Upper lobe of left lung (tissue), 4 donors: ENCODE results near the gene RPS6KA5.

Experiments
- CTCF ChIP-seq, 6 experiments: fragments of 450-650 bp in 4 of 6; fragments of 200-600 bp in 2 of 6; sonication (generic) in 2 of 6; IDR thresholded peaks; one replicate each; pipeline ENCODE4 v1.5.1; 2016 to 2019; ENCODE audit warnings: antibody characterized with exemption in 6 of 6
- POLR2AphosphoS5 ChIP-seq, 2 donors: sonication (generic); formaldehyde crosslinking; IDR thresholded peaks; one replicate each; pipeline ENCODE4 v1.5.1; 2017; ENCODE audit warnings: antibody characterized with exemption in 2 of 2

GRCh38 chr14:90880282-90880681 lies 180.2 kb downstream of the RPS6KA5 start:
- TF ChIP-seq CTCF (IDR thresholded peaks at IDR 0.05) (no peak), POLR2AphosphoS5 (IDR thresholded peaks at IDR 0.05) (no peak)
